Transverse colon (tissue), 4 donors: Measurements from ENCODE around the gene THAP6.

ENCODE experiments used
- CTCF ChIP-seq, 5 experiments: fragments of 200-600 bp in 3 of 5; fragments of 450-650 bp in 2 of 5; sonication (generic) in 3 of 5; IDR thresholded peaks; 1 replicate in 2 of 5; 2 replicates in 3 of 5; pipeline ENCODE4 v1.5.1; 2016 to 2017; ENCODE audit warnings: antibody characterized with exemption in 5 of 5, inconsistent platforms in 3 of 5, mild to moderate bottlenecking in 2 of 5, moderate library complexity in 1 of 5
- POLR2A ChIP-seq: fragments of 450-650 bp; IDR thresholded peaks from one replicate; pipeline ENCODE4 v1.6.1; 2016; ENCODE audit warnings: antibody characterized with exemption, mild to moderate bottlenecking, moderate library complexity
- POLR2AphosphoS5 ChIP-seq, 3 donors: sonication (generic); formaldehyde crosslinking; IDR thresholded peaks; one replicate each; pipeline ENCODE4 v1.6.1; 2016; ENCODE audit warnings: antibody characterized with exemption in 3 of 3

DNA sequence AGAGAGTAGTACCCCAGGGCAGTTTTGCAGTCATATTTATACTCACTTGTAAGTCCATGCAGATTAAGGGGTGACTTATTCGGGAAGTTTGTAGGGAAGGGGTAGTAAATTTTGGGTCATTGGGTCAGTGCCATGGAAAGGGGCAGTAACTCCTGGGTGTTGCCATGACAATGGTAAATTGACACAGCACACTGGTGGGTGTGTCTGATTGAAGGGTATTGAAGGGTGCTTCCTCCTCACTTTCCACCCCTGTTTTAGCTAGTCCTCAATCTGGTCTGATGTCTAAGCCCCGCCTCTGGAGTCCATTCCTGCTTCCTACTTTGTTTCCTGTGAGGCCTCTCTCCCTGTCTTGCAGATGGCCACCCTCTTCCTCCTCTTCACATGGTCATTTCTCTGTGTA, 53.5 kb downstream of the THAP6 start:
- TF ChIP-seq CTCF (IDR thresholded peaks at IDR 0.05) (no peak), POLR2AphosphoS5 (IDR thresholded peaks at IDR 0.05) (no peak), POLR2A (no peak)
